BLaER1 treated with 17β-estradiol and CSF1 and Interleukin-3, amounts not matched to agents 10 nM and 100 nM (cell line): ENCODE results near the gene CIAO2B.

Experiments used
- H3K27ac ChIP-seq, 11 experiments: shearing (Covaris generic); formaldehyde crosslinking; 2 replicates each; pipeline ENCODE4 v1.8.1; 2022
- H3K27me3 ChIP-seq, 11 experiments: shearing (Covaris generic); formaldehyde crosslinking; 2 replicates each; pipeline ENCODE4 v1.8.1; 2022
- H3K36me3 ChIP-seq, 11 experiments: shearing (Covaris generic); formaldehyde crosslinking; 2 replicates each; pipeline ENCODE4 v1.8.1; 2022
- H3K4me1 ChIP-seq, 10 experiments: shearing (Covaris generic); formaldehyde crosslinking; 2 replicates each; pipeline ENCODE4 v1.8.1; 2022
- H3K4me2 ChIP-seq, 11 experiments: shearing (Covaris generic); formaldehyde crosslinking; 2 replicates each; pipeline ENCODE4 v1.8.1; 2022
- H3K4me3 ChIP-seq, 10 experiments: shearing (Covaris generic); formaldehyde crosslinking; 2 replicates each; pipeline ENCODE4 v1.8.1; 2022
- H3K9ac ChIP-seq, 11 experiments: shearing (Covaris generic); formaldehyde crosslinking; 2 replicates each; pipeline ENCODE4 v1.8.1; 2022
- H3K9me3 ChIP-seq, 11 experiments: shearing (Covaris generic); formaldehyde crosslinking; replicated peaks in 1 of 11; 2 replicates each; pipeline ENCODE4 v1.8.1; 2022
- H4K20me1 ChIP-seq, 11 experiments: shearing (Covaris generic); formaldehyde crosslinking; 2 replicates each; pipeline ENCODE4 v1.8.1; 2022
- Cebpa-rat ChIP-seq, 11 experiments: shearing (Covaris generic); IDR thresholded peaks; 2 replicates each; pipeline ENCODE4 v1.8.1; 2022

The CIAO2B gene

DNA sequence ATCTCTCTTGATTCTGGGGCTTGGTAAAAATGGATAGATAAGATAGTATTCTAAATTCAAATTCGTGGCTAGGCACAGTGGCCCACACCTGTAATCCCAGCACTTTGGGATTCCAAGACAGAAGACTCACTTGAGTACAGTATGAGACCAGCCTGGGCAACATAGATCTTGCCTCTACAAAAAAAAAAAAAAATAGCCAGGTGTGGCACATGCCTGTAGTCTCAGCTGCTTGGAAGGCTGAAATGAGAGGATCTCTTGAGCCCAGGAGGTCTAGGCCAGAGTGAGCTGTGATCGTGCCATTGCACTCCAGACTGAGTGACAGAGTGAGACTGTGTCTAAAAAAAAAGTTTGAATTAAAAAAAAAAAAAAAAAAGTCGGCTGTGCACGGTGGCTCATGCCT is 44.6 kb downstream of the CIAO2B start:
- Histone ChIP-seq H4K20me1 (peaks cover 4 to 84% (median 43%) of the 10 kb centered on the region in 11 experiments; a peak in 19 of 22 replicates), H3K4me3 (no peak overlapping the region), H3K4me2 (peak overlapping the region in 1 of 11 experiments; percentile 1; a peak in 1 of 22 replicates), H3K9me3 (no peaks in the 10 kb centered on the region), H3K9ac (no peak overlapping the region), H3K27ac (no peak overlapping the region), H3K4me1 (peaks cover 6 to 58% (median 46%) of the 10 kb centered on the region in 10 experiments), H3K36me3 (peaks cover 15 to 66% (median 38%) of the 10 kb centered on the region in 11 experiments), H3K27me3 (no peaks in the 10 kb centered on the region)
- no peak for TF ChIP-seq Cebpa-rat (IDR thresholded peaks at IDR 0.05)

DNA sequence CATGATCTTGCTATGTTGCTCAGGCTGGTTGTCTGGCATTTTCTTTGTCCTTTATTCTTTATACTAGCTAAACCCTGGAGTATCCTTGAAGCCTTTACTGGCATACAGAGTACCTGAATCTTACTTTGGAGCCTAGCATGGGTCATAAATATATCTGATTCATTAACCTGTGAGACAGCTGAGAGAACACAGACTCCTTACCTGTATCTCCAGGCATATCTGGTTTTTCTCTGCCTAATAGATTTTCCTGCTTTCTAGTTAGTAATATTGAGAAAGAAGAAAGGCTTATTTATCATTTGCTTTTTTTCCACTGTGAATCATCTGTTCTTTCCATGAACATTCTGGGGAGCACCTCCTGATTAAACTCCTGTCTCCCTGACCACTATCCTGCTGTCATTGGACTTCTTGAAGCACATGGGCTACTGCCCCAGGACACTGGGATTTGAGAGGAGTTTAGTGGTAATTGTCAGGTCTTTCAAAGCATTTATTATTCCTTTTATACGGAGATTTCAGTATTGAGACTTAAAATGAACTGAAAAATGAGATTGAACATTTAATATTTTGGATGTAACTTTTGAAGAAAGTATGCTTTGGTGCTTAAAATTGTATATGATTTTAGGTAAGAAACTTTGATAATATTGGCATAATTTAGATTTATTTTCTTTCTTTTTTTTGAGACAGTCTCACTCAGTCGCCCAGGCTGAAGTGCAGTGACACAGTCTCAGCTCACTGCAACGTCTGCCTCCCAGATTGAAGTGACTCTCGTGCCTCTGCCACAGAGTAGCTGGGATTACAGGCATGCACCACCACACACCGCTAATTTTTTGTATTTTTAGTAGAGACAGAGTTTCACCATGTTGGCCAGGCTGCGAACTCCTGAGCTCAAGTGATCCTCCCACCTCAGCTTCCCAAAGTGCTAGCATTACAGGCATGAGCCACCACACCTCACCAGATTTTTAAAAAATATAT is 45.3 kb downstream of the CIAO2B start:
- H3K36me3 ChIP-seq = peaks cover 21 to 73% (median 45%) of the 10 kb centered on the region in 11 experiments
- peaks cover 6 to 65% (median 53%) of the 10 kb centered on the region in 10 experiments for H3K4me1 ChIP-seq
- no peak overlapping the region for H3K27ac ChIP-seq
- H3K4me2 ChIP-seq = peak overlapping the region in 2 of 11 experiments; percentile 1 to 5; a peak in 2 of 22 replicates
- no peak overlapping the region for H3K9ac ChIP-seq
- no peak for TF ChIP-seq Cebpa-rat (IDR thresholded peaks at IDR 0.05)
- no peaks in the 10 kb centered on the region for H3K9me3 ChIP-seq
- H4K20me1 ChIP-seq = peaks cover 4 to 84% (median 45%) of the 10 kb centered on the region in 11 experiments; a peak in 19 of 22 replicates
- H3K4me3 ChIP-seq = no peak overlapping the region
- no peaks in the 10 kb centered on the region for H3K27me3 ChIP-seq

GRCh38 chr16:66886914-66887313 is 47.3 kb downstream of the CIAO2B start:
- Histone ChIP-seq H3K4me1 (peaks cover 4 to 80% (median 65%) of the 10 kb centered on the region in 10 experiments; a peak in 18 of 20 replicates), H3K27ac (no peak overlapping the region), H3K4me2 (peak overlapping the region in 10 of 11 experiments; percentile 1 to 31 (median 18); a peak in 11 of 22 replicates)

DNA sequence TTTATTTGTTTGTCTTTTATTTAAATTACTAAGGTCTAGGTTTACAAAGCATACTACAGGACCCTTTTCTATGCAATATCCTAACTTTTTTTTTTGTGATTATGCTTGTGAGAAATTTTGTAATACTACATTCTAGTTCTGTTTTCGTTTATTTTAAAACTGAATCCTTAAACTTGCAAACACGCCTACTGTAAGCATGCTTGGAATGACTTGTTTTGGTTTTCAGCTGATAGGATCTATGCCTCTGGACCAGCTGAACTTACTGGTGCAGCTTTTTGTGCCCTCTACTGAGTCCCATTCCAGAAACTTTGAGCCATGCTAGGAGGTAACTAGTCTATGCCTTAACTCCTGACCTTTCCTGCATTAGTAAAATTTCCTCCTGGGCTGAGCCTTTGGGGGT is 47.9 kb downstream of the CIAO2B start:
- H3K27me3 ChIP-seq = no peaks in the 10 kb centered on the region
- H3K4me1 ChIP-seq = peaks cover 10 to 80% (median 67%) of the 10 kb centered on the region in 10 experiments
- no peak overlapping the region for H3K4me3 ChIP-seq
- 0 out of 22 replicates have a peak overlapping the region, but pooled peaks of 1 of the 11 experiments have one; percentile 3 for H3K9ac ChIP-seq
- H3K9me3 ChIP-seq = no peaks in the 10 kb centered on the region
- H3K4me2 ChIP-seq = peak overlapping the region in 7 of 11 experiments; percentile 1 to 31 (median 25); a peak in 7 of 22 replicates
- H4K20me1 ChIP-seq = peaks cover 4 to 99% (median 62%) of the 10 kb centered on the region in 11 experiments; a peak in 20 of 22 replicates
- H3K27ac ChIP-seq = no peak overlapping the region
- H3K36me3 ChIP-seq = peaks cover 24 to 80% (median 47%) of the 10 kb centered on the region in 11 experiments
- no peak for TF ChIP-seq Cebpa-rat (IDR thresholded peaks at IDR 0.05)

More at GRCh38 chr16:66886914-66887313, 47.3 kb downstream of the CIAO2B start:
- Histone ChIP-seq H3K36me3 (peaks cover 24 to 86% (median 51%) of the 10 kb centered on the region in 11 experiments), H3K4me3 (no peak overlapping the region), H4K20me1 (peaks cover 4 to 99% (median 56%) of the 10 kb centered on the region in 11 experiments; a peak in 20 of 22 replicates), H3K9ac (no peak overlapping the region), H3K27me3 (no peaks in the 10 kb centered on the region), H3K9me3 (no peaks in the 10 kb centered on the region)
- no peak for TF ChIP-seq Cebpa-rat (IDR thresholded peaks at IDR 0.05)

DNA sequence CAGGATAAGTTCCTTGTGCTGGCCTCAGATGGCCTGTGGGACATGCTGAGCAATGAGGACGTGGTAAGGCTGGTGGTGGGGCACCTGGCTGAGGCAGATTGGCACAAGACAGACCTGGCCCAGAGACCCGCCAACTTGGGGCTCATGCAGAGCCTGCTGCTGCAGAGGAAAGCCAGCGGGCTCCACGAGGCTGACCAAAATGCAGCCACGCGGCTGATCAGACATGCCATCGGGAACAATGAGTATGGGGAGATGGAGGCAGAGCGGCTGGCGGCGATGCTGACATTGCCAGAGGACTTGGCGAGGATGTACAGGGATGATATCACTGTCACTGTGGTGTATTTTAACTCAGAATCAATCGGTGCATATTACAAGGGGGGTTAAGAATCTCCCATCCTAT is 48.7 kb downstream of the CIAO2B start:
- H3K9ac ChIP-seq = 0 out of 22 replicates have a peak overlapping the region, but pooled peaks of 1 of the 11 experiments have one; percentile 23
- H3K4me2 ChIP-seq = peak overlapping the region in 3 of 11 experiments; percentile 2 to 98 (median 90); a peak in 3 of 22 replicates
- H3K27me3 ChIP-seq = no peaks in the 10 kb centered on the region
- TF ChIP-seq Cebpa-rat (IDR thresholded peaks at IDR 0.05) = no peak
- H3K27ac ChIP-seq = no peak overlapping the region
- H3K4me3 ChIP-seq = no peak overlapping the region
- no peaks in the 10 kb centered on the region for H3K9me3 ChIP-seq
- peaks cover 10 to 83% (median 71%) of the 10 kb centered on the region in 10 experiments for H3K4me1 ChIP-seq
- peaks cover 4 to 93% (median 59%) of the 10 kb centered on the region in 11 experiments; a peak in 20 of 22 replicates for H4K20me1 ChIP-seq
- peaks cover 24 to 71% (median 42%) of the 10 kb centered on the region in 11 experiments for H3K36me3 ChIP-seq

- H4K20me1 ChIP-seq = peaks cover 4 to 67% (median 46%) of the 10 kb centered on the region in 11 experiments; a peak in 20 of 22 replicates
- no peak overlapping the region for H3K27ac ChIP-seq
- no peaks in the 10 kb centered on the region for H3K27me3 ChIP-seq
- H3K9ac ChIP-seq = no peak overlapping the region
- peak overlapping the region in 9 of 11 experiments; percentile 12 to 99 (median 96); a peak in 16 of 22 replicates for H3K4me2 ChIP-seq
- TF ChIP-seq Cebpa-rat (IDR thresholded peaks at IDR 0.05) = no peak
- no peak overlapping the region for H3K4me3 ChIP-seq
- peaks cover 0 to 4% (median 0%) of the 10 kb centered on the region in 11 experiments; a peak in 3 of 22 replicates for H3K9me3 ChIP-seq
- peaks cover 31 to 95% (median 83%) of the 10 kb centered on the region in 10 experiments for H3K4me1 ChIP-seq
- peaks cover 24 to 52% (median 38%) of the 10 kb centered on the region in 11 experiments for H3K36me3 ChIP-seq
Observed at GRCh38 chr16:66882702-66883101, 51.5 kb downstream of the CIAO2B start.
